Stimulated activated CD4-positive, alpha-beta T cell treated with anti-CD3 and anti-CD28 coated beads, Interleukin-2, amount 100 ng/mL, for 4 hours (primary cell): ENCODE measurements around the gene CPPED1.

Experiments used
- DNase-seq: peaks from one replicate; pipeline ENCODE4 v3.0.0-alpha.2; 2020; ENCODE audit warnings: low read depth

Gene CPPED1

GRCh38 chr16:12735805-12736204 lies 67.9 kb downstream of the CPPED1 start:
- no peak for DNase-seq

GRCh38 chr16:12732600-12732999 lies 71.1 kb downstream of the CPPED1 start:
- DNase-seq, result no peak

GRCh38 chr16:12729448-12729847 lies 74.2 kb downstream of the CPPED1 start:
- no peak for DNase-seq

- DNase-seq, result no peak
Observed at GRCh38 chr16:12728469-12728868, 75.2 kb downstream of the CPPED1 start.

- DNase-seq, result no peak
Observed at GRCh38 chr16:12724226-12724625, 79.5 kb downstream of the CPPED1 start.

- no peak for DNase-seq
Observed at GRCh38 chr16:12723681-12724080, 80.0 kb downstream of the CPPED1 start.

- DNase-seq, result no peak
Observed at GRCh38 chr16:12721841-12722421, 81.8 kb downstream of the CPPED1 start.

GRCh38 chr16:12719972-12720371 lies 83.7 kb downstream of the CPPED1 start:
- DNase-seq, result no peak

- DNase-seq, result no peak
Observed at GRCh38 chr16:12716658-12717057, 87.0 kb downstream of the CPPED1 start.

GRCh38 chr16:12709807-12710206 lies 93.9 kb downstream of the CPPED1 start:
- no peak for DNase-seq

GRCh38 chr16:12708266-12708665 lies 95.4 kb downstream of the CPPED1 start:
- no peak for DNase-seq

- DNase-seq, result no peak
Observed at GRCh38 chr16:12706628-12707027, 97.1 kb downstream of the CPPED1 start.

GRCh38 chr16:12704492-12705111 lies 99.1 kb downstream of the CPPED1 start:
- no peak for DNase-seq

- DNase-seq, result no peak
Observed at GRCh38 chr16:12703935-12704334, 99.8 kb downstream of the CPPED1 start.

GRCh38 chr16:12700161-12700560 lies 103.5 kb downstream of the CPPED1 start:
- DNase-seq, result no peak

- DNase-seq, result no peak
Observed at GRCh38 chr16:12699161-12699560, 104.5 kb downstream of the CPPED1 start.

GRCh38 chr16:12697437-12697836 lies 106.2 kb downstream of the CPPED1 start:
- DNase-seq, result no peak

- DNase-seq, result no peak
Observed at GRCh38 chr16:12695454-12695853, 108.2 kb downstream of the CPPED1 start.

GRCh38 chr16:12690024-12690423 lies 113.7 kb downstream of the CPPED1 start:
- no peak for DNase-seq

GRCh38 chr16:12688951-12689850 lies 114.5 kb downstream of the CPPED1 start:
- no peak for DNase-seq

- DNase-seq, result no peak
Observed at GRCh38 chr16:12685806-12686205, 117.9 kb downstream of the CPPED1 start.

GRCh38 chr16:12682432-12683165 lies 121.1 kb downstream of the CPPED1 start:
- no peak for DNase-seq
